Mammary epithelial cell (primary cell): ENCODE results near the gene FRS3.

Experiments
- CTCF ChIP-seq, 2 donors: IDR thresholded peaks in 1 of 2; conservative IDR thresholded peaks in 1 of 2; 2 replicates each; pipeline ENCODE4 v1.5.1; 2011 to 2012; ENCODE audit warnings: inconsistent platforms in 2 of 2, low read length in 2 of 2, mild to moderate bottlenecking in 2 of 2, control low read depth in 1 of 2, low read depth in 1 of 2; ENCODE audit not compliant: insufficient read depth in 1 of 2; ENCODE audit errors: extremely low read depth in 1 of 2
- EZH2 ChIP-seq: IDR thresholded peaks from 2 replicates; pipeline ENCODE4 v1.6.1; 2012; ENCODE audit warnings: low read length, inconsistent platforms, borderline replicate concordance

- TF ChIP-seq CTCF (conservative IDR thresholded peaks at IDR 0.05 in 1 of 2, IDR thresholded peaks at IDR 0.05 in 1 of 2; ENCODE audit: extremely low read depth in 1 of 2, insufficient read depth in 1 of 2, low read depth in 1 of 2, low read length in 2 of 2), result no peak
- TF ChIP-seq EZH2, result no peak
These were observed 42.3 kb upstream of the FRS3 start for GRCh38 chr6:41822021-41822420.
